Measurements from ENCODE around the gene CFAP46. TPM values are rescaled to one million over a fixed set of nuclear protein-coding genes. Genes with fewer than 3 reads are reported as not detected.

Gene CFAP46
- total and polyA plus RNA-seq, 2 of the 8 experiments (the other 6 are each of a cell fraction or from before 2014, with no cell fraction given) = 2.6 to 4.8 TPM

GRCh38 chr10:132961787-132962622, 19.6 kb upstream of the CFAP46 start:
- Histone ChIP-seq H3K79me1 (ENCODE audit: low read depth, low read length) (peaks cover 2% of the 10 kb centered on the region; the same call in 1 of the 2 replicates), H3K23me2 (ENCODE audit: low read depth, low read length) (peaks cover 10% of the 10 kb centered on the region), H3K9ac (replicated peaks in 1 of 4; ENCODE audit: extremely low read depth in 1 of 4, low read depth in 3 of 4, low read length in 3 of 4) (0 out of 7 replicates have a peak overlapping the region, but pooled peaks of 1 of the 4 experiments have one; percentile 1), H2BK12ac (ENCODE audit: low read depth, low read length) (peak overlapping the region; percentile 99; the same call in 1 of the 2 replicates), H3K27ac (ENCODE audit: low read depth, low read length) (no peak overlapping the region), H4K20me1 (replicated peaks in 1 of 2; ENCODE audit: control insufficient read depth in 1 of 2, insufficient read depth in 2 of 2, low read length in 2 of 2) (no peaks in the 10 kb centered on the region), H3K56ac (replicated peaks; ENCODE audit: insufficient read length, low read depth, low read length) (no peak overlapping the region), H3K4me3 (ENCODE audit: extremely low read depth in 1 of 4, insufficient read depth in 2 of 4, low read depth in 3 of 4, low read length in 4 of 4) (peak overlapping the region; percentile 22 to 57 (median 37); a peak in 7 of 8 replicates), H4K5ac (ENCODE audit: insufficient read length, low read depth, low read length) (peak overlapping the region; percentile 81), H3K18ac (ENCODE audit: extremely low read depth, low read length) (peak overlapping the region; percentile 81), H3K23ac (ENCODE audit: insufficient read length) (no peak overlapping the region), H3K27me3 (replicated peaks in 1 of 4; ENCODE audit: control insufficient read depth in 3 of 4, extremely low read depth in 1 of 4, insufficient read depth in 3 of 4, low read length in 3 of 4) (no peaks in the 10 kb centered on the region; a peak in 1 of 7 replicates), H2BK5ac (ENCODE audit: low read depth, low read length) (peak overlapping the region; percentile 94), H2AFZ (ENCODE audit: low read length) (peak overlapping the region; percentile 54), H2AK5ac (ENCODE audit: low read depth, low read length) (peak overlapping the region; percentile 76), H3K36me3 (ENCODE audit: control insufficient read depth in 2 of 4, insufficient read depth in 4 of 4, low read length in 3 of 4) (no peaks in the 10 kb centered on the region), H2BK120ac (replicated peaks; ENCODE audit: low read depth, low read length) (peak overlapping the region; percentile 69), H3K4me2 (ENCODE audit: insufficient read depth in 1 of 2, low read depth in 2 of 2, low read length in 2 of 2) (peak overlapping the region; percentile 65 to 88), H4K8ac (ENCODE audit: extremely low read depth, insufficient read depth, low read length) (peak overlapping the region; percentile 90), H3K79me2 (ENCODE audit: control insufficient read depth in 1 of 2, insufficient read depth in 2 of 2, low read length in 2 of 2) (no peaks in the 10 kb centered on the region; a peak in 1 of 4 replicates), H2BK20ac (ENCODE audit: low read length) (0 out of 2 replicates have a peak overlapping the region, but pooled peaks have one; percentile 5), H2BK15ac (ENCODE audit: low read length) (peak overlapping the region; percentile 50; the same call in 1 of the 2 replicates), H3K4me1 (replicated peaks in 1 of 4; ENCODE audit: control insufficient read depth in 3 of 4, insufficient read depth in 4 of 4, low read length in 3 of 4) (peaks cover 3 to 8% (median 5%) of the 10 kb centered on the region in 4 experiments; a peak in 6 of 7 replicates), H3K4ac (replicated peaks; ENCODE audit: insufficient read length, low read depth, low read length) (no peak overlapping the region), H4K91ac (replicated peaks; ENCODE audit: insufficient read length, low read length) (peak overlapping the region; percentile 61), H3K14ac (ENCODE audit: insufficient read length) (no peak overlapping the region), H3K9me3 (ENCODE audit: insufficient read depth in 2 of 2, low read depth in 1 of 2, low read length in 1 of 2) (no peaks in the 10 kb centered on the region)
- CTCF ChIA-PET (ENCODE audit: partially characterized antibody) = interaction anchor here (0.6 to 1.4 kb wide), 8 partner anchors 11 to 258 kb away, joined by 3 to 4 read pairs (median 3); no protein-coding TSS in a partner anchor
- 27% methylated on average over 40 of the region's 41 CpGs; no CpG with 5 or more reads in 1 of the 2 experiments for WGBS, 2 experiments (ENCODE audit: extremely low coverage in 1 of 2, insufficient coverage in 1 of 2, insufficient read length in 1 of 2, insufficient replicate concordance in 2 of 2, low coverage in 1 of 2, low lambda C conversion rate in 2 of 2, missing lambda C conversion rate in 1 of 2)
- FAIRE-seq = peak; percentile 58
- POLR2A ChIA-PET (ENCODE audit: partially characterized antibody) = interaction anchor here (0.7 to 1.2 kb wide), 3 partner anchors 10 to 305 kb away, joined by 3 to 5 read pairs (median 3); no protein-coding TSS in a partner anchor
- DNase-seq (ENCODE audit: low read depth in 1 of 2, low spot score in 2 of 2) = peak; percentile 70 to 91
- TF ChIP-seq BRCA1 (IDR thresholded peaks at IDR 0.05; ENCODE audit: low read depth, low read length) = no peak
- TF ChIP-seq ATF3 (IDR thresholded peaks at IDR 0.05; ENCODE audit: insufficient read depth, low read depth, low read length) = no peak
- no peak for TF ChIP-seq BACH1 (IDR thresholded peaks at IDR 0.05; ENCODE audit: low read length)
- TF ChIP-seq TAF1 (IDR thresholded peaks at IDR 0.05; ENCODE audit: low read depth, low read length) = no peak
- TF ChIP-seq SAP30 (IDR thresholded peaks at IDR 0.05; ENCODE audit: insufficient read depth, insufficient replicate concordance, low read length) = no peak
- no peak for TF ChIP-seq POU5F1 (IDR thresholded peaks at IDR 0.05; ENCODE audit: low read depth, low read length)
- no peak for TF ChIP-seq BCL11A (IDR thresholded peaks at IDR 0.05; ENCODE audit: low read depth in 2 of 2, low read length in 2 of 2)
- 0 out of 2 replicates have a peak, but pooled peaks have one; percentile 34 for TF ChIP-seq POLR2AphosphoS5 (IDR thresholded peaks at IDR 0.05; ENCODE audit: low read depth, low read length)
- TF ChIP-seq JUN (IDR thresholded peaks at IDR 0.05; ENCODE audit: low read depth, low read length) = no peak
- TF ChIP-seq SRF (IDR thresholded peaks at IDR 0.05; ENCODE audit: low read depth, low read length) = 0 out of 2 replicates have a peak, but pooled peaks have one; percentile 10
